Measurements from ENCODE around the gene ERCC2.

DNA sequence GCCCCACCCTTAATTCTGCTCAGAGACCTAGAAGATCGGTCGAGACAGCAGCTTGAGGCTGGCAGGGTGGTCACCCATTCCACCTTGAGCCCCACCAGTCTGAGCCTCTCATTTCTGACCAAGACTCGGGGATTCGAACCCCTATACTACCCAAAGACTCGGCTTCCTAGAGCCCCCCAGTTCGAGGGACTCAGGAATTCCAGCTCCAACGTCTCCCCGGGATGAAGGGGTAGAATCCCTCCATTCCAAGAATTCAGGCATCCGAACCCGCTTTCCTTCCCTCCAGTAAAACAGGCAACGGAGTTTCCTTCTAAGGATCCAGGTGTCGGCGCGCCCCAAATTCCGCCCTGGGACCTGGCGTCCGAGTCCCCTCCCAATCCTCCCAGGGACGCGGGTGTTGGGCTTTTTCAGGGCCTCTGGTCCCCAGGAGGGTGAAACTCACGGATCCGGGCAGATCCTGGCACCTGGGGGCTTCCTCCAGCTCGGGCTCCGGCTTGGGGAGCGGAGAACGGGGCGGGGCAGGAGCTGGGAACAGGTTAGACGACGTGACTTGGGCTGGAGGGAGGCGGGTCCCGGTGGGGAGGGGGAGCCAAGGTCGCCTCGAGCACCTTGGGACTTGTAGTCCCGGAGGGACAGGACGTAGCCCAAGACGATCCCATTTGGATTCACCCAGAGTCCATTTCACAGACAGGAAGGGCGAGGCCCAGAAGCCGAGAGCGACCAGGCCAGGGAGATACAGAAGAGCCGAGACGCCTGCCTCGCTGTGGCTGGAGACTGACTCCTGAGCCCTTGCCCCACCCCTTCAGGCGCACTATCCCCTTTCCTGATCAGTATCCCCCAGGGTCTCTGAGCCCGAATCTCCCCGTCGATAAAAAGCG, 34.4 kb upstream of the ERCC2 start, which contains the start of gene PPP1R13L:
- TF ChIP-seq, protein P1, sequence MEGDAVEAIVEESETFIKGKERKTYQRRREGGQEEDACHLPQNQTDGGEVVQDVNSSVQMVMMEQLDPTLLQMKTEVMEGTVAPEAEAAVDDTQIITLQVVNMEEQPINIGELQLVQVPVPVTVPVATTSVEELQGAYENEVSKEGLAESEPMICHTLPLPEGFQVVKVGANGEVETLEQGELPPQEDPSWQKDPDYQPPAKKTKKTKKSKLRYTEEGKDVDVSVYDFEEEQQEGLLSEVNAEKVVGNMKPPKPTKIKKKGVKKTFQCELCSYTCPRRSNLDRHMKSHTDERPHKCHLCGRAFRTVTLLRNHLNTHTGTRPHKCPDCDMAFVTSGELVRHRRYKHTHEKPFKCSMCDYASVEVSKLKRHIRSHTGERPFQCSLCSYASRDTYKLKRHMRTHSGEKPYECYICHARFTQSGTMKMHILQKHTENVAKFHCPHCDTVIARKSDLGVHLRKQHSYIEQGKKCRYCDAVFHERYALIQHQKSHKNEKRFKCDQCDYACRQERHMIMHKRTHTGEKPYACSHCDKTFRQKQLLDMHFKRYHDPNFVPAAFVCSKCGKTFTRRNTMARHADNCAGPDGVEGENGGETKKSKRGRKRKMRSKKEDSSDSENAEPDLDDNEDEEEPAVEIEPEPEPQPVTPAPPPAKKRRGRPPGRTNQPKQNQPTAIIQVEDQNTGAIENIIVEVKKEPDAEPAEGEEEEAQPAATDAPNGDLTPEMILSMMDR (IDR thresholded peaks at IDR 0.05; ENCODE audit: insufficient read depth, low read depth, low read length): no peak
- TF ChIP-seq EZH2 (IDR thresholded peaks at IDR 0.05; ENCODE audit: insufficient read depth, low read length): no peak
